NCI-H1930 (cell line): ENCODE results near the gene SLC16A8.

Source experiments
- DNase-seq, 2 experiments: peaks; one replicate each; lab custom pipeline; 2025; lab: John Stamatoyannopoulos, UW

SLC16A8 gene

DNA sequence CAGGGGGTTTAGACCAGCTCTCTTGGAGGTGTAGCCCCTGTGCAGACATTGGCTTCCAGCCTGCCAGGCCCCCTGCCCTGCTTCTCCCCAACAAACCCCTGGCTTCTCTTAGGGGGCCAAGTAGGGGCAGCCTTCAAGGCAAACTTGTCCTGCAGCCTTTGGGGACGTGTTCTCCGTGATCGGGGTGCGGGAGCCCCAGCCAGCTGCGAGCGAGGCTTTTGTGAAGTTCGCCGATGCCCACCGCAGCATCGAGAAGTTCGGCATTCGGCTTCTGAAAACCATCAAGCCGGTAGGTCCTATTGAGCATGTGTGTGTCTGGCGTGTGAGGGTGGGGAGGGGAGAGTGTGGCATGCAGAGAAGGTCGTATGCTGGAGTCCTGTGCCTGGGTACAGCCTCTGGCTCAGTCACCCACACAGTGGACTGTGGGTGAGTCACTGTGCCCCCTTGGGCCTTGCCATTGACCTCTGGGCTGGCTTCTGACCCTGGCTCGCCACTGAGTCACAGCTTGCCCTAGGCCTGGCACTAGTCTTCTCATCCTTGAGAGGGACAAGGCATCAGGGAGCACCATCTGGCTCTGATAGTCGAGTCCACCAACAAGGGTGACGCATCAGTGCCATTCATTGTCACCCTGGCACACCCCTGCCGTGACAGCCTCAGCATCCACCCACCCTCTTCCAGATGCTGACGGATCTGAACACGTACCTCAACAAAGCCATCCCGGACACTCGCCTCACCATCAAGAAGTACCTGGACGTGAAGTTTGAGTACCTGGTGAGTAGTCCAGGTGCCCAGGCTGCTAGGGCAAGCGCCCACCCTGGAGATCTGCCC is 11.4 kb downstream of the SLC16A8 start:
- no peak for DNase-seq

GRCh38 chr22:38071421-38072321 is 12.3 kb downstream of the SLC16A8 start:
- DNase-seq: no peak

GRCh38 chr22:38070250-38070921 is 13.6 kb downstream of the SLC16A8 start:
- no peak for DNase-seq

DNA sequence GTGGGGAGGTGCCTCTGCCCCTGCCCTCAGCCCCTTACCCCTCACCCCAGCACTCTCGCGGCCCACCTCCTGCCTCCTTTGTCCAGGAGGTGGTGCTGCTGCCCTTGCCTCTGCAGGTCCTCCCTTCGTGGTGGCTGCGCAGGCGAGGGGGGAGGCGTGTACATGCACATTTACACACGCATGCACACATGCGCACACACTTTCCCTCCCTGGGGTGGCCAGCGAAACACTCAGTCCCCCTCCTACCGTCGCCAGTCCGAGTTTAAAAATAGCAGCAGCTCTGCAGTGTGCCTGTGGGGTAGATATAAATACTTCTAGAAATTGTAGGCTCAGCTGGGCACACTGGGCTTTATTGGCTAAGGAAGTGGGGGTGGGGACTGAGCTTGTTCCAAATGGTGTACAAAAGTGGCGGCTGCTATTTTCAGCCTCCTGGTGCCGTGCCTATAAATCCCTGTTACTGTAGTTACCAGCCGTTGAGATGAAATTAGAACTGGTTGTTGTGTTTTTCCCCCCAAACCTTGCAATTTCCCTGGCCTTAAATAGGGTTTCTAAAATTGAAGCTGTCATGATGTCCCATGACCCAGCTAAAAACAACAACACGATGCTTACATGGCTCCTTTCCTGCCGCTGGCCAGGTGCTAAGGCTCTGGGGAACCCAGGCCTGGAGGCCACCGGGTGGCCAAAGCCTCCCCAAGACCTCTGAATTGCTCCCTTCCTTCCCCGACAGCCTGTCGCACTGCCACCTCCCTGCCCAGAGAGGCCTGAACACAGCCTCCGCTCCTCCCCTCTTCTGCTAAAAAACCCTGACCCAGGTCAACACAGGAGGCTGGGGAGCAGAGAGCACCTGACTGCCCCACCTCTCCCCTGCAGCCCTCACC is 14.4 kb downstream of the SLC16A8 start:
- DNase-seq: no peak

DNA sequence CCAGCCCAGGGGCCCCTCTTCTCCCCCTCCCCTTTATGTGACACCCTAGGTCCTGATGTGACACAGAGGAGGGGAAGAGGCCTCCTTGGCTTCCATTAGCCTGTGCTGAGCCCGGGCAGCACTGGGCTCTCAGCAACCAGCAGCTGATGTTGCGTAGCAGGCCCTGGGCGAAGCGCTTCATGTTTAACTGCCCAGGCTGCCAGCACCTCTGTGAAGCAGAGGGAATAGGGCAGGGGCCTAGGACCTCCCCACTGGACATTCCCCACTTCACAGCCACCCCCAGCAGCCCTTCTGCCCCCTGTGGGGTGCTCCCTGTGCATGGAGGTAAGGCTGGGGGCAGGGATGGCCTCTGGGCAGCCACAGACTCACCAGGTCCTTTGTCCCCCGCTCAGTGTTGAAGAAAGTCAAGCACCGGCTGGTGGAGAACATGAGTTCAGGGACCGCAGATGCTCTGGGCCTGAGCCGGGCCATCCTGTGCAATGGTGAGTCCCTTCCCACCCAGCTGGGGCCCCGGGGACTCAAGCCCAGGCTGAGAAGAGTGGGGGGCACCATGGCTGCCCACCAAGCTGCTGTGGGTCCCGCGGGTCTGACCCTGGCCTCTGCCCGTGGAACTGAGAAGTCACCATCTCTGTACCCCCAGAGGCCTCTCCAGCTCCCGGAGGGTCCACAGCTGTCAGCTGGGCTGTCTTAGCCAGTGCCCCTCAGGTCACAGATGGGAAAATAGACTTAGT is 15.2 kb downstream of the SLC16A8 start:
- DNase-seq: no peak

DNA sequence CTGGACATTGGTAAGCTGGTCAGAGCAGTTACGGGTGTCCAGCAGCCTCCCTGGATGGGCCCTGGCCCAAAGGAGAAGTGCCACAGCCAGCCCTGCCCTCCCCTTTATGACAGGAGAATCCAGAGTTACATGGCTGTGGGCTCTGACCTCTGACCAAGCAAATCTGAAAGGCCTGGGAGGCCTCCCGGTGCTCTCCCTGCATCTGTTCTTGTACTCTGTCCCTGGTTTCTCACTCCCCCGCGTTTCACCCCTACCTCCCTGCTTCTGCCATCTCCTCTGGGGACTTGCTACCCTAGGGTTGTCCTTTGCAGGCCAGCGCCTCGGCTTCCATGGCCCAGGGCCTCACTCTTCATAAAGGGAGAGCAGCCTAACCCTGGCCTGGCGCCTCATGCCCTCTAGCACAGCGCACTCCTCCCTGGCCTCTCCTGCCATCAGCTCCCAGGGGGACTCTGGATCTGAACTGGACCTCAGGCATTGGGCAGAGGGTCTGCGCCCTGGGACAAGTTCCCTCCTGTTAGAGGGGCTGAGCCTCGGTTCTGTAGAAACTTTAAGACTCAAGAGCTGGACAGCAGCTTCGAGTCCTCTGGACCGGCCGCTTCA is 16.1 kb downstream of the SLC16A8 start:
- DNase-seq: no peak

- DNase-seq: no peak
Observed at GRCh38 chr22:38067028-38067415, 17.0 kb downstream of the SLC16A8 start.

DNA sequence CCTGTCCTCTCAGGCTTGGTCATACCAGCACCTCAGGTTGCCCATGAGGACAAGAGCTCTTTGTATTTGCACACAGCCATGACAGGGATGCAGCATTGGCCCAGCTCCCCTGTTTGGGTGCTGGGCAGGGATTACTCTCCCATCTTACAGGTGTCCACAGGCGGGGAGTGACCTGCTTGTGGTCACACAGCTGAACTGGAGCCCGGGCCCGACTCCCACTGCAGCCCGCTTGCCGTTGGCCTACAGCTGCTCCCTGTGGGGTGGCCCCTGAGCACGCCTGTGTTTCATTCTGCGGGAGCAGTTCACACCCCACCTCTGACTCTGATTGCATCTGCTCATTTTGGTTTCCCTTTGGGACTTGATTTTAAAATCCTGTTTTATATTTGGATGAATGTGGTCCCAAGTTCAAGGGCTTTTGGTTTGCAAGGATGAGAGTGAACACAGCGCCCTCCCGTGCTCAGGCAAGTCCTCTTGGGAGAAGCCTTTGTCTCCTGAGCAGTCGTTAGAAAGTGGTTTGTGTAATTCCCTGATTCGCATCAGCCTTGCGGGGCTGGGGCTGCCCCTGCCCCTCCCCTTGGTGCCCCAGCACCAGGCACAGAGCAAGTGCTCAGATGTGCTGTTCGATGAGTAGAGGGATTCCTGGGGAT is 17.5 kb downstream of the SLC16A8 start:
- DNase-seq: no peak

DNA sequence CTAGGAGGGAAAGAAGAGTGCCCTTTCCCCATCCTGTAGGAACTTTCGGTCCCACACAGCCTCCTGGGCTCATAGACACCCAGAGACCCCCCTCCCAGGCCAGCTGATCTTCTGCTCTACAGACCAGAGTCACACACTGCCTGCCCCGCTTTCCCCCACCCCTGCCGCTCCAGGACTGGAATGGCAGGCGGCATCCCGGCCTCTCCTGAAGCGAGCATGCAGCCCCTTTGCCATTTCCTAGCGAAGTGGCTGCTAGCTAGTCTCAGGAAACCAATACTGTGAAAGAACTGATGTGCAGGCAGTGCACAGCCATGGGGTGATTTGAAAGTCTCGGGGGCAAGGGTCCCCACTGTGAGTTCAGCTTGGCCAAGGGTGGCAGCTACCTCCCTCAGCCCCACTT is 18.4 kb downstream of the SLC16A8 start:
- no peak for DNase-seq

- DNase-seq: no peak
Observed at GRCh38 chr22:38062791-38063190, 21.2 kb downstream of the SLC16A8 start.

GRCh38 chr22:38056969-38057891 is 26.8 kb downstream of the SLC16A8 start, which contains the start of gene PICK1:
TSS of gene PICK1 (plus strand) at chr22:38057404. CDS start at chr22:38057810, 406 bp downstream.
- peak; percentile 93 to 97 for DNase-seq

GRCh38 chr22:38051900-38052862 is 31.8 kb downstream of the SLC16A8 start:
- DNase-seq: peak; percentile 69 to 74

GRCh38 chr22:38051261-38051660 is 32.7 kb downstream of the SLC16A8 start:
- no peak for DNase-seq

- DNase-seq: no peak
Observed at GRCh38 chr22:38050720-38051119, 33.3 kb downstream of the SLC16A8 start.

GRCh38 chr22:38049812-38050619 is 34.0 kb downstream of the SLC16A8 start:
- DNase-seq: no peak

DNA sequence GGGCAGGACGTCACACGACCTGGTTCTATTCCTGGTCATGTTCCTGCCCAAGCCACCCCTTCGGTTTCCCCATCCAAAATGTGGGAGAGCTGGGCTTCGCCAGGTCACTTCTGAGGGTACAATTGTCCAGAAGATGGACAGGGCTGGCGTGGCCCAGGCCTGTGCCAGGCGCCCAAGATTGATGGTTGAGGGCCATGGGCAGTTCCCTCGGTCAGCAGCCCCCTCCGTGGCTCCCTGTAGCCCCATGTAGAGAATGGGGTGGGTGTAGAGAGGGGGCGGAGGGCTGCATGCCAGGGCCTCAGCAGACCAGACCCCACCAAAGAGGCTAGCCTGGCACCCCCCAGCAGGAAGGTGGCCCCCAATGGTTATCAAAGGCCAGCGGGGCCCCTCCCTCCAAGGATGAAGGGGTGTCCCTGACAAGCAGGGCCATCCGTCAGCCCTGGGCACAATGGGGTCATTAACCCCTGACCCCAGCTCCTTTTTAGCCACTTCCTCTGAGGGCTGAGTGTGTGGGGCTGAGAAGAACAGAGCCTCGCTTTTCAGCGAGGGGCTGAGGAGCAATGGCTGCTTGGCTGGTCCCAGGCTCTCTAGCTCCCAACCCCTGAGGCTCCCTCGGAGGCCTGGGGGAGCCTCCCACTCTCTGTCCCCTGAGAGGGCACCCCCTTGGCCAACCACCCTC is 37.8 kb downstream of the SLC16A8 start:
- DNase-seq: no peak
